ENCODE data around the gene CCDC146.

- no peak for TF ChIP-seq POLR2A (IDR thresholded peaks at IDR 0.05)
- TF ChIP-seq POLR2AphosphoS5 (IDR thresholded peaks at IDR 0.05; ENCODE audit: insufficient read depth in 1 of 2, low read depth in 1 of 2), result no peak
- no peak for TF ChIP-seq CTCF (IDR thresholded peaks at IDR 0.05)
These were observed 198.3 kb downstream of the CCDC146 start for GRCh38 chr7:77320714-77321113.

All from vagina (tissue), 2 donors.